Measurements from ENCODE around the gene PACSIN1. TPM values are rescaled to one million over a fixed set of nuclear protein-coding genes. Genes with fewer than 3 reads are reported as not detected.

Gene PACSIN1
- total RNA-seq, 1 donor, result not detected

- no peak for DNase-seq (ENCODE audit: low read depth)
- H3K4me3 ChIP-seq (ENCODE audit: low read depth, low read length), result no peak overlapping the region
- no peak for TF ChIP-seq CTCF (IDR thresholded peaks at IDR 0.05; ENCODE audit: insufficient read depth, low read length)
These were observed 97.6 kb downstream of the PACSIN1 start for GRCh38 chr6:34563513-34563870.

GRCh38 chr6:34564181-34564580 lies 98.3 kb downstream of the PACSIN1 start:
- DNase-seq (ENCODE audit: low read depth), result no peak
- no peak overlapping the region for H3K4me3 ChIP-seq (ENCODE audit: low read depth, low read length)
- TF ChIP-seq CTCF (IDR thresholded peaks at IDR 0.05; ENCODE audit: insufficient read depth, low read length), result no peak

GRCh38 chr6:34565722-34566137 lies 99.9 kb downstream of the PACSIN1 start:
- DNase-seq (ENCODE audit: low read depth), result no peak
- no peak for TF ChIP-seq CTCF (IDR thresholded peaks at IDR 0.05; ENCODE audit: insufficient read depth, low read length)
- H3K4me3 ChIP-seq (ENCODE audit: low read depth, low read length), result no peak overlapping the region

- TF ChIP-seq CTCF (IDR thresholded peaks at IDR 0.05; ENCODE audit: insufficient read depth, low read length), result no peak
- no peak for DNase-seq (ENCODE audit: low read depth)
- no peak overlapping the region for H3K4me3 ChIP-seq (ENCODE audit: low read depth, low read length)
These were observed 101.1 kb downstream of the PACSIN1 start for GRCh38 chr6:34566830-34567546.

- no peak overlapping the region for H3K4me3 ChIP-seq (ENCODE audit: low read depth, low read length)
- DNase-seq (ENCODE audit: low read depth), result no peak
- TF ChIP-seq CTCF (IDR thresholded peaks at IDR 0.05; ENCODE audit: insufficient read depth, low read length), result no peak
These were observed 102.7 kb downstream of the PACSIN1 start for GRCh38 chr6:34568341-34569201.

GRCh38 chr6:34569361-34569973 lies 103.6 kb downstream of the PACSIN1 start:
- no peak overlapping the region for H3K4me3 ChIP-seq (ENCODE audit: low read depth, low read length)
- TF ChIP-seq CTCF (IDR thresholded peaks at IDR 0.05; ENCODE audit: insufficient read depth, low read length), result no peak
- no peak for DNase-seq (ENCODE audit: low read depth)

All from fibroblast of the aortic adventitia (primary cell).